Measurements from ENCODE around the gene LAT. TPM values are rescaled to one million over a fixed set of nuclear protein-coding genes. Genes with fewer than 3 reads are reported as not detected.

LAT gene
- total and polyA plus RNA-seq, 2 of the 13 experiments (the other 11 are each of a cell fraction or from before 2014, with no cell fraction given), result 2.0 to 3.0 TPM

- TF ChIP-seq MTERF4 (CRISPR knock-in tag; IDR thresholded peaks at IDR 0.05), result 0 out of 2 replicates have a peak, but pooled peaks have one; percentile 7
- TF ChIP-seq THAP7 (CRISPR knock-in tag; IDR thresholded peaks at IDR 0.05), result peak; percentile 73; the same call in 1 of the 2 replicates
- no peak for TF ChIP-seq ZNF432 (CRISPR knock-in tag; IDR thresholded peaks at IDR 0.05; ENCODE audit: borderline replicate concordance)
- peak; percentile 41; the same call in 1 of the 2 replicates for TF ChIP-seq TCF7 (IDR thresholded peaks at IDR 0.05; ENCODE audit: low read depth)
- TF ChIP-seq AKAP8 (CRISPR knock-in tag; IDR thresholded peaks at IDR 0.05), result peak; percentile 22; the same call in 1 of the 2 replicates
- no peak for TF ChIP-seq PRMT3 (CRISPR knock-in tag; IDR thresholded peaks at IDR 0.05; ENCODE audit: borderline replicate concordance, low read depth)
- peak; percentile 35 for TF ChIP-seq THAP11 (CRISPR knock-in tag; IDR thresholded peaks at IDR 0.05)
- peak; percentile 84 for TF ChIP-seq DRAP1 (CRISPR knock-in tag; IDR thresholded peaks at IDR 0.05)
- TF ChIP-seq POLR2G (IDR thresholded peaks at IDR 0.05; ENCODE audit: low read depth, low read length), result 0 out of 2 replicates have a peak, but pooled peaks have one; percentile 45
- TF ChIP-seq ZNF451 (CRISPR knock-in tag; IDR thresholded peaks at IDR 0.05), result 0 out of 2 replicates have a peak, but pooled peaks have one; percentile 22
- no peak for TF ChIP-seq ZNF12 (CRISPR knock-in tag; IDR thresholded peaks at IDR 0.05)
- TF ChIP-seq ZIK1 (CRISPR knock-in tag; IDR thresholded peaks at IDR 0.05; ENCODE audit: borderline replicate concordance, low read depth), result 0 out of 2 replicates have a peak, but pooled peaks have one; percentile 15
- 0 out of 2 replicates have a peak, but pooled peaks have one; percentile 8 for TF ChIP-seq ZSCAN21 (CRISPR knock-in tag; IDR thresholded peaks at IDR 0.05; ENCODE audit: borderline replicate concordance)
- 0 out of 2 replicates have a peak, but pooled peaks have one; percentile 61 for TF ChIP-seq ZNF142 (CRISPR knock-in tag; IDR thresholded peaks at IDR 0.05)
- peak; percentile 96 for TF ChIP-seq SAP130 (CRISPR knock-in tag; IDR thresholded peaks at IDR 0.05; ENCODE audit: low read depth)
- TF ChIP-seq GATA4 (IDR thresholded peaks at IDR 0.05; ENCODE audit: borderline replicate concordance, low read depth), result no peak
- no peak for TF ChIP-seq NONO (IDR thresholded peaks at IDR 0.05)
- 0 out of 2 replicates have a peak, but pooled peaks have one; percentile 33 for TF ChIP-seq NONO (CRISPR knock-in tag; conservative IDR thresholded peaks at IDR 0.05)
- TF ChIP-seq ZBTB25 (CRISPR knock-in tag; IDR thresholded peaks at IDR 0.05), result no peak
Observed at GRCh38 chr16:28935924-28936783, 48.7 kb upstream of the LAT start (continued).

Measured in HepG2 (cell line).